GM19395 (cell line): Measurements from ENCODE around the gene CAMK2D.

Source experiments
- ATAC-seq: cut with Tn5 transposase; IDR thresholded peaks from one replicate; pipeline ENCODE4 v1.9.1; 2021; ENCODE audit warnings: mild to moderate bottlenecking, moderate library complexity; ENCODE audit not compliant: unreplicated experiment

Gene CAMK2D

DNA sequence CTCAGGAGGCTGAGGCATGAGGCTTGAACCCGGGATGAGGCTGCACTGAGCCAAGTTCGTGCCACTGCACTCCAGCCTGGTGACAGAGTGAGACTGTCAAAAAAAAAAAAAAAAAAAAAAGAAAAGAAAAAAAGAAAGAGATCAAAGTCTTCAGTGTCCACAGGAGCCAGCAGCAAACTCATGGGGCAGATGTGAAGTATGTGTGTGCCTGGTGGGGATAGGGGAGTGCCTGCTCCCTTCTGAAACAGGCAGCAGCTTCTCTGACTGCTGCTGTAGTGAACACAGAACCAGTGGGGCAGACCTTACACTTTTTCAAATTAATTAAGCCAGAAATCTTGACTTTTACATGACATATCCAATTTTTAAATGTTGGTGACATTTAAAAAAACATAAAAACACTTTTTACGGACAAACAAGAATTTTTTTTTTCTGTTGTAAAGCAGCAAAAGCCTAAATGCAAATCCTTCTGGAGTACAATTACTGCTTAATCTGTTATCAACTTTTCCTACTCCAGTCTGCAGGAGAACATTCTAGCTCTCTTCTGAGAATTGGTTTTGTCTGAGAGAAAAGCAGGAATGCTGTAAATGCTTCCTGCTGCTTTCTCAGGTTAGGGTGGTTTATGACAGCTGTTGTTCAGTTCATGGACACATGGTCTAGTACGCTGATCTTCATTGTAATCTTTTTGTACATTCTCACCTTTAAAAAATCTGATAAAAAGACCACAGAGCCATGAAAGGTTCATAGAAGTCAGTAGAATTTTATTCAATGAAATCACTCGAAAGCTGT, 311.1 kb downstream of the CAMK2D start:
- ATAC-seq: no peak

DNA sequence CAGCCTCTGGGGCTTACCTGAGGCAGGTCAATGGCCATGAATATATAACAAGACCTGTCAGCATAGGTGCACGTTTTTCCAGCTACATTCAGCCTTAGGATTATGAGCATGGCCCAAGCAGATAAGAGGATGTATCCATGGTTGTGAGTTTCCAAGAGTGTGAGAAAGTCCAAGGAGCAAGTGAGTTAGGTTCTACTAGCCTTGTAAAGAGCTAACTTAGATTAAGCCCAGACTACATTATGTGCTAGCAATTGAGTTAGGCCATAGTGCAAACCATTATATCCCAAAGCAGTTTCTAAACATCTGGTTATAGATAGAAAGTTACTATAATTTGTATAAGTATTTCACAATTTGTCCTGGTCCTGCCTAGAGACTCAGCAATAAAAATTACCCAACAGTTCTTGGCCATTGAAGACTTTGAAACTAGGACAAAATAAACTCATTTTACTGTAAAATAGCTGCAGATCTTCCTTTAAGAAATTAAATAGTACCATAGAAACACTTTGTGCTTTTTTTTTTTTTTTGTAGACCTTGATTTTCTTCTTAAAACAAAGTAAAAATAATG, 312.0 kb downstream of the CAMK2D start:
- no peak for ATAC-seq

DNA sequence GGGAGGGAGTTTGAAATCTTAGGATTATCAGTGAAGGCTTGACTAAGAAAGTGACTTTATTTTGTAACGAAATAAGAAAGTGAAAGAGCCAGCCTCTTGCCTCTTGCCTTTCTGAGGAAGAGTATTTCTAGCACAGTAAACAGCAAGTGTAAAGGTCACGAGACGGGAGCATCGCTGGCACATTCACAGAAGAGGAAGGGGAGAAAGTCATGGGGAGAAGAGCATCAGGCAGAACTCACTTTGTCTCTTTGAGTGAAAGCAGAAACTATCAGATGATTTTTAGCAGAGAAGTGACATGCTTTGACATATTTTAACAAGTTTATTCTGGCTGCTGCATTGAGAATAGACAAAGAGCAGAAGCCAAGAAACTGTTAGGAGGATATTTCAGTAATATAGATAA, 313.8 kb downstream of the CAMK2D start:
- peak; percentile 69 for ATAC-seq

DNA sequence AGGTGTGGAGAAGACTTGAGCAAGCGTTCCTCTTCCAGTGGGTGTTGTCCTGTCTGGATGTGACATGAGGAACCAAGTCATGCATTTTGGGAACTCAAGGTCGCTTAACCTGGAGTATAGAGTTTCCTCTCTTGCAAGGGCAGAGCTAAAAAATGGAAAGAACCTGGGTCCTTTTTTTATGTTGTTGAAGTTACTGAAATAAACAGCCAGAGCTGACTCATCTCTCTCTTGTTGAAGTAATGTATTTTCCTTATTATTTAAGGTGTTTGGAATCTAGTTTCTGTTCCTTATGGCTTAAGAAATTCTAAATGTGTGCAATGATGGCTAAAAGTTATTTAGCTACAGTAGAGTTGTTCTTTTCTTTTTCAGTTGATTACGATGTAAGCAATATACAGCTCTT, 314.5 kb downstream of the CAMK2D start:
- no peak for ATAC-seq

DNA sequence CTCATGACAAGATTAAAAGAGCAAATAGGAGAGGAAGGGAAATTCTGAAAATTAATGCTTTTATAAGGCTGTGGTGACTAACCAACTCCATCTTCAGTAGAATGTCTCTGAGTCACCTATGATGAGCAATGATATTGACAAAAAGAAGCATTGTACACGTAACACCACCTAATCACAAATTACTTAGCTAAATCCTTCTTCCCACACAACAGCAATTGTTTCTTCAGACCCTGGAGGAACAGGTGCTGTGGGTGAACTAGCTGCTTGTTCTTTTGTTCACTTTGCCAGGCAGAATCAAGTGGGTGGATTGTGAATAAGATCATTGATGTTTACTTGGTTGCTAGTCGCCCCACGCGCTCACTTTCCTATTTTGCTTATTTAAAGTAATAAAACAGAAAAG, 315.5 kb downstream of the CAMK2D start:
- no peak for ATAC-seq

DNA sequence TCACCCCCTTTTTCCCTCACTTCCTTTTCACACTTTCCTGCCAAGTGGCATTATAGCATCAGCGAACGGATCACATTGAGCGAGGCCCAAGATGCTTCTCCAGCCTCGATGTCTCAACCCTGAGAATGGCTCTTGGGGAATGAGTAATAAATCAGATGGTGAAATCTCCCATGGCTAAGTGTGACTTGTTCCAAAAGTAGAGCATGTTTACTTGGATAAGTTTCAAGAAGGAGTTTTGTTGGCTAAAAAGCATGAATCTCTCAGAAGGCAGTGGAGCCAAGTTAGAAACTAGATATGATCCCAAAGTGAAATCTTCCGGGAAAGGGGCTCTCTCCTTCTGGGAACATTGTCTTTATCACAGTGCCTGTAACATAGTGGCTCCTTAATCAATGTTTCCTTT, 316.3 kb downstream of the CAMK2D start:
- ATAC-seq: no peak

DNA sequence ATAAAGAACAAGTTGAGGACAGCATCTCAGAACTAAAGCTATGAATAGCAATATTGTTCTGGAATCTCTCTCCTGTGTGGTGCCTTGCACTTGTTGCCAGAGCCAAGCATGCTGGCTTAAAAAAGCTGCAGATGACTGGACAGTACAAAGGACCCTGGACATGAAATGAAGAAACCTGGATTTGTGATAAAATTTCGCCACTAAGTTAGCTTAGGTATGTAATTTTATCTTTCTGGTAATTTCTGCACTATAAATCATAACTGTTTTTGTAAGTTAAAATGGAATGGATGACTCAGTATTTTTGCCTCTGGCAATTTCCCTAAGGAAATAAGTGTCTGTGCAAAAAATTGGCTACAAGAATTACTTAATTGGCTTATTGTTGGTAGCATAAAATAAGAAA, 317.2 kb downstream of the CAMK2D start:
- no peak for ATAC-seq

DNA sequence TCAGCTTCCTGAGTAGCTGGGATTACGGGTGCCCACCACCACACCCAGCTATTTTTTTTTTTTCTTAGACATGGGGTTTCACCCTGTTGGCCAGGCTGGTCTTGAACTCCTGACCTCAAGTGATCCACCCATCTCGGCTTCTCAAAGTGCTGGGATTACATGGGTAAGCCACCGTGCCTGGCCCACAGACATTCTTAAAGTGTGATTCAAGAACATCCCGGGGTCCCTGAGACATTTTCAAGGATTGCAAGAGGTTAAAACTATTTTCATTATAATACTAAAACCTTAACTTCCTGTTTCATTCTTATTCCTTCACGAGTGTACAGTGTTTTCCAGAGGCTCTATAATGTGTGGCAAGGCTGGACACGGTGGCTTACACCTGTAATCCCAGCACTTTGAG, 318.7 kb downstream of the CAMK2D start:
- ATAC-seq: no peak

DNA sequence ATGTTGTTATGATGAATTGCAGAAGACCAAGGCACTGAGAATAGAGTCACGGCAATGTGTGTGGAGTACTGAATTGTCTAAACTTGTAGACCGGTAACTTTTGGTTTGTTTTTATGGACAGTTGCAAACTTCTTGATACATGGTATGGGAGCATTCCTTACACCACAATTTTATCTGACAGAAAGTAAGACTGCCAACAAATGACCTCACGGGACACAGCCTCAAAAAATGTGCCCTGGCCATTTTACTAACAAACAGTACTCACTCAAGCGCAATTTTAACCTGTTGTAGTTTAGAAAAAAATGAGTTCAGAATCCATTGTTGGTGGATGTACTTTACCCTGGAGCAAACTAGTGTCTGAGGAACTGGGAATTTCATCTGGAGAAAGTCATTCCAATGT, 321.2 kb downstream of the CAMK2D start:
- no peak for ATAC-seq

DNA sequence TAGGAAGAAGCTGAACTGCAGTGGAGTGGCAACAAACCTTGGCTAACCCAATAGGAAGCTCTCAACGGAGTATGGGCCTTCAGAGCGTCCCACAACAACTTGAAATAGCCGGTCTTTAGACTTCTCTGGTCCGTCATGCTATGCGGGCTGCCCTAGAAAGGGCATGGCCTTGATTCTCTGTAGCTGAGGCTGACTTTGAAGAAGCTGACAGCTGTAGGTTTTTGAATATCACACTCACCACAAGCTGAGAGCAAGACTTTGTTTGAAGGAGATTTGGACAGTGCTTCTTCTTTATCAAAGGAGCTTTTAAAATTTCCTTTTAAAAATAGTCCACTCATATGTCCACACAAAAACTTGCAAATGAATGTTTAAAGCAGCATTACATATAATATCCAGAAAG, 322.9 kb downstream of the CAMK2D start:
- ATAC-seq: no peak

DNA sequence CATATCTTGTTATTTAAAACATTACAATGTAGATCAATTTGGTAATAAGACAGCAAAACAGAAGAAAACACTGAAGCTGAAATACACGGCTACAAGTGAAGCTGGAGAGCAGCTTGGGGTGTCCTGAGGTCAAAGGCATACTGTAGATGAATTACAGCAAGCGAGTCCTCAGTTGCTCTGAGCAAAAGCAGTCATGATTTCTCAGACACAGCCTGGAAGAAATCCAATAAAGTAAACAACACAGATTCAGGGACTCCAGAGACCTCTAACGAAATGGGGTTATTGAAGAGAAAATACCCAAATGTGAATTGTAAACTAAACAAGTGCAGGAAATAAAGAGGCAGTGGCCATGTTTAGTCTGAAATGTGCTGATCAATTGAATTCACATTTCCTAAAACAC, 324.4 kb downstream of the CAMK2D start:
- no peak for ATAC-seq

DNA sequence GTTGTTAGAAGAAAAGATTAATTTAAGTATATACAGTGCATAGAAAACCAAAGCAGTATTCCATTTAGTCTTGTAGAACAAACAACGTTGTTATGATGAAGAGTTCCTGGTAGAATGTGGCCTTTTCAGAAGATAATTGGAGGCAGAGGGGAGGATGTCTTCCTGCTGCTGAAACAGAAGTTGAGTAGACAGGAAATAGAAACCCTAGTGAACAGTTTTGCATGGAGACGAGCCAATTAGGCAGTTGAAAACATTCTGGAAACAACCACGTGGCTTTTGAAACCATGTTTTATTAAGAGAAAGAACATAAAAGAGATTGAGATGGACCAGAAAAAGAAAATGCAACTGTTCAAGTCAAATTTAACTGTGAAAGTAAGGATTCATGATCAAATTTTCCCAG, 325.2 kb downstream of the CAMK2D start:
- ATAC-seq: no peak

DNA sequence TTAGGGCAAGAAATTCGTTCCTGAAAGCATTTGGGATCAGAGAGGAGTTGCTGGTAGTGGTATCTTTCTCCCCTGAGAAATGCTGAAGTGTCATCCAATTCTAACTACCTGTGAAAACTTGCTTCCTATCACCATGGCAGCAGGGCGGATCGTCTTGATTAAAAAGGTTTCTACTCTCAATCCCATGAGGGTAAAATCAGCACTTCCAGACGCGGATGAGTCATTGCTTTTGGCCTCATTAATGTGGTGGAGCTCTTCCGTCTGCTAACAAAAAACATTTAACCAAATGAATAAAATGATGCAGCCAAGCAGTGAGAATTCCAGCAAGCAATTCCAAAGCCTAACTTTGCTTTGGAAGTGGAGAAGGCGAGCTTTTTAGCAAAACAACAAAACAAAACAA, 325.6 kb downstream of the CAMK2D start:
- ATAC-seq: no peak

DNA sequence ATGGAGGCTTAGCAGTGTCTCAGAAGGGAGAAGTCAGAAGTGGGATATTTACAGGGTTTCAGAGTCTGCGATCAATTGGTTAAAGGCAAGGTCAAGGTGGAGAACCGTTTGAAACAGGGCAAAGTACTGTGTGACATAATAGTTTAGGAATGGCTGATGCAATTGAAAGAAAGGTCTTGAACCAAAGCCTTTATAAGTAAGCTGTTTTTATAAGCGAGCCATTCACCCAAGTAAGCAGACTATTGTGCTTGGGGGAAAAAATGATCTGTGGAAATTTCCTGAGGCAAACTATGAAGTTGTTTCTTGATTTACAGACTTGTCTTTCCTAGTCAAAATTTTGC, 327.3 kb downstream of the CAMK2D start:
- ATAC-seq: no peak

DNA sequence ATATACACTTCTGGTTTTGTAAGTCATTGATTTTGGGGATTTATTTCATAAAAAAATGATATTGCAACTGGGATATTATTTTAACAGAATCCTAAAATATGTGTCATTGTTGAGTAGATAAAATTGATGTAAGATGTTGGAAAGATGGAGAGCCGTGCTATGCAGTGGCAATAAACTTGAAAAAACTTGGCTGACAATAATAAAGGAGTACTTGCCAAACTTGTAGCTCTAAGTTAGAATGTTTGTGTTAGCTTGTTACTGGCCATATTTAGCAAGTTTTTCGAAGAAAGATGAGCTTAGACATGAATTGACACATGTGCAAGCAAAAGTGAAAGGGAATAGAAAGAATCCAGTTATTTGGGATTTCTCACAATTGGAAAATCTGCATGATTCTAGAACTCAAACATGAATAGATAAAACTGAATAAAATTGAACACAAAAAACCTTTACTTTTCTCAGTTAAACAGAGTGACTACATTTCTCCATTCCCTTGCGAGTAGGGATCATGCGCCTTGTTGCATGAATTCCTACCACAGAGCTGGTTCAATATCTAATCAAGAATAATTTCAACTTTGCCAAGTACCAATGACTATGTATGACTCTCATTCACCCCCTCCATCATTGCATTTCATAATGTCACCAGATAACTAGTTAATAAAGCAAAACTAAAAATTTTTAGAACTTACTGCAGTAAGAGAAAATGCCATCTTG, 327.8 kb downstream of the CAMK2D start:
- ATAC-seq: no peak

DNA sequence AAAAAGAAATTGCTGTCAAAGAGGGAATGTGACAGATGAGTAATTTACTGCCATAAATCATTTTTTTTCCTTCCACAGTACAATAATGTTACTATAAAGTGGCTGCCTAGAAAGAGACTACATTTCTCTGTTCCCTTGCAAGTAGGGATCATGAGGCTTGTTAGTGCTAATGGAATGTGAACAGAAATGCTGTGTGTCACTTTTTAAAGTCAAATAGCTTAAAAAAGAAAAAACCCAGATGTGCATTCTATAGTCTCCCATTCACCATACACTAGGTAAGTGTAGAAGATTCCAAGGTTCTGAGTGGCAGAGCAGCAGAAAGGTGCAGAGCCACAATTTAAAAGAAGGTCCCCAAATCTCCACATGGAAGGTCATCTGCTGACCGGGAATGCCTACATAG, 328.4 kb downstream of the CAMK2D start:
- no peak for ATAC-seq

DNA sequence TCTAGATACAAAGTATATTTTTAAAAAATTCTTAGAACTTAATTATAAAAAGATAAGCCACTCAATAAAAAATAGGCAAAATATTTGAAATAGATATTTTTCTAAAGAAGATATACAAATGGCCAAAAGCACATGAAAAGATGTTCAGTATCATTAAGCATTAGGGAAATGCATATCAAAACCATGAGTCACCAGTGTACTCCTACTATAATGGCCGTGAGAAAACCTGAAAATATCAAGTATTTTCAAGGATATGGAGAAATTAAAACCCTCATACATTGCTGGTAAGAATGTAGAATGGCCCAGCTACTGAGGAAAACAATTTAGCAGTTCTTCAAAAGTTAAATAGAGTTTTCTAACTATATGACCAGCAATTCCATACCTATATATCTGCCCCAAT, 337.9 kb downstream of the CAMK2D start:
- ATAC-seq: no peak

DNA sequence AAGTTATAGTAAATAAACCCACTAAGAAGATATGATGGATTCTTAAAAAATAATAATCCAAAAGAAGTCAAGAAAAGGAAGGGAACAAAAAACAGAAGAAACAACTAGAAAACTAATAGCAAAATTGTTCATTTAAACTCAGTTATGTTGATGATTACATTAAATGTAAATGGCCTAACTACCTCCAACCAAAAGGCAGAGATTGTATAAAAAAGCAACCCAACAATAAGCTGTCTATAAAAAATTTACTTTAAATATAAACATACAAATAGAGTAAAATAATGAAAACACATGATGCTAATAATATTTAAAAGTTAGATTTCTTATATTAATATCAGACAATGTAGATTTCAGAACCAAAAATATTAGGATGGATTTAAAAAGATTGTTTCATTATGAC, 340.6 kb downstream of the CAMK2D start:
- ATAC-seq: no peak

DNA sequence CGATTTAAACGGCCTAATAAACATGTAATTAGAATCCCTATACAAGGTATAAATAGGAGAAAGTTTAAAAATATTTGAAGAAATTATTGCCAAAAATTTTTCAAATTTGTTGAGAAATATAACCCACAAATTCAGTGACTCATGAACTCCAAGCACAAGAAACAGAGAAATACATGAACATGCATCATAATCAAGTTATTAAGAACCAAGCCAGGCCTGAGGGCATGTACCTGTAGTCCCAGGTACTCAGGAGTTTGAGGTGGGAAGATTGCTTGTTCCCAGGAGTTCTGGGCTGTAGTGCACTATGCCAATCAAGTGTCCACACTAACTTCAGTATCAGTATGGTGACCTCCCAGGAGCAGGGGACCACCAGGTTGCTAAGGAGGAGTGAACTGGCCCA, 341.9 kb downstream of the CAMK2D start:
- no peak for ATAC-seq

DNA sequence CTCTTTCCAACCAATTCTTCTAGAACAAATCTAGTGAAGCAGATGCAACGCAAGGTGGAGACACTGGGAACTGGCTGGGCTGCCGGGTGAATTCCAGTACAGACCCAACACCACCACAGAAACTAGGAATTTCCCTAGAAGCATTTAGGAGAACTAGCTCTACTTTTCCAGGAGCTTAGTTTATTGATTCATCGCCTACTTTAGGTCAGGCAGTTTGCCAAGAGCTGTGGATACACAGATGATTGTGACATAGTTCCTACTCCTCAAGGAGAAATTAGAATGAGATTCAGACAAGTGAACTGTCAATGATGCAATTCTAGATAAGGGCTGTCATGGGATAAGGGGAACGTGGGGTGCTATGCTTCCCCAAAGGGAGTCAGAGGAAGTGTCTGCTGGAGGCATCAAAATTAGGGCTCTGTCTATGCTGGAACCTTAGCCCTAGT, 350.0 kb downstream of the CAMK2D start:
- ATAC-seq: no peak

DNA sequence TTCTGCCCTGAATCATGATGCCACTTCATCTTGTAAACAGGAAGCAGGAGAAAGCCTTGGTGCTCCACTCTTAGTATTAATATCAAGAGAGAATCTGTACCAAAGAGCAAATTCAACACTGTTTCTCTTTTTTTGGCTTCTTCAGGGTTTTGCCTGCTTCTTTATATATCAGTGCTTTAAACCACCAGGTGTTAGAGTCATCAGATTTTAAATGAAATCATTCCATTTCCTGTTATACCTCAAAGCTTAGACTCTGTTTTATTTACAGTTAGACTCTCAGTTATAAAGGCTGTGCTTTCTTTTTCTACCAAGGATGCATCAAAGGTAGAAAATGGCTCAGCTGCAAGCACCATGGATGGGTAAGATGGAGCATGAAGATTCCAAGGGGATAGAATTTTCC, 350.9 kb downstream of the CAMK2D start:
- no peak for ATAC-seq

DNA sequence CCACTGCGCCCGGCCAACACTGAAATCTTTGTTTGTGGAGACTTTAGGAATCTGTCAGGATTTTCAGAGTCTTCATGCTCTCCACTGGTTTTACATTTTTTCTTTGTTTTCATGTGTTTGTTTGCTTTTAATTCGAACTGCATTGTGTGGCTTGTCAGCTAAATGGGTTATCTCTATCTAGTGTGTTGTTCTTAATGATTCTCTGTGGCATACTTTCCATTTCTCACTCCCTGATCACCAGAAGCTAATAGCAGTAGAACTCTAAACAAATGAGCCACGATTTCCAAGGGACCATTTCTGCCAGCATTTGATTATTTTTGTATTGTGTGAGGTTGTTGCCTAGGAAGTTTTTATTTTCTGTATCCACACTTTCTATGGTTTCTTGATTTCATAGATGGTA, 352.4 kb downstream of the CAMK2D start:
- ATAC-seq: no peak
